HL-60 (cell line): ENCODE results near the gene HLX.

Source experiments
- CTCF ChIP-seq: IDR thresholded peaks from one replicate; pipeline ENCODE4 v1.5.1; 2011; ENCODE audit warnings: low read length, control low read depth, inconsistent platforms; ENCODE audit not compliant: insufficient read depth
- GABPA ChIP-seq: IDR thresholded peaks from 2 replicates; pipeline ENCODE4 v1.6.1; 2012; ENCODE audit warnings: low read depth
- POLR2AphosphoS5 ChIP-seq: IDR thresholded peaks from 2 replicates; pipeline ENCODE4 v1.6.1; 2012; ENCODE audit warnings: low read depth
- REST ChIP-seq: IDR thresholded peaks from 2 replicates; pipeline ENCODE4 v1.6.1; 2012; ENCODE audit warnings: low read depth; ENCODE audit not compliant: insufficient replicate concordance

GRCh38 chr1:220917535-220918209, 38.4 kb downstream of the HLX start:
- TF ChIP-seq CTCF: no peak
- TF ChIP-seq POLR2AphosphoS5: no peak
- no peak for TF ChIP-seq REST
- no peak for TF ChIP-seq GABPA
